ENCODE results near the gene FARP1.

- TF ChIP-seq E2F6 (IDR thresholded peaks at IDR 0.05) (no peak), USF2 (IDR thresholded peaks at IDR 0.05; ENCODE audit: low read length) (no peak), CBX8 (IDR thresholded peaks at IDR 0.05; ENCODE audit: borderline replicate concordance, low read depth, low read length) (no peak), EGR1 (IDR thresholded peaks at IDR 0.05; ENCODE audit: borderline replicate concordance, low read depth, low read length) (no peak)
Observed at GRCh38 chr13:98466634-98467236, 323.8 kb downstream of the FARP1 start.

All from H1 (cell line).